LNCAP (cell line): Measurements from ENCODE around the gene SLC39A8.

ENCODE experiments used
- TF ChIP-seq, protein P1 (sequence below): fragments of 450-650 bp; IDR thresholded peaks from 2 replicates; pipeline ENCODE4 v1.5.1; 2017; ENCODE audit warnings: mild to moderate bottlenecking

Gene SLC39A8

DNA sequence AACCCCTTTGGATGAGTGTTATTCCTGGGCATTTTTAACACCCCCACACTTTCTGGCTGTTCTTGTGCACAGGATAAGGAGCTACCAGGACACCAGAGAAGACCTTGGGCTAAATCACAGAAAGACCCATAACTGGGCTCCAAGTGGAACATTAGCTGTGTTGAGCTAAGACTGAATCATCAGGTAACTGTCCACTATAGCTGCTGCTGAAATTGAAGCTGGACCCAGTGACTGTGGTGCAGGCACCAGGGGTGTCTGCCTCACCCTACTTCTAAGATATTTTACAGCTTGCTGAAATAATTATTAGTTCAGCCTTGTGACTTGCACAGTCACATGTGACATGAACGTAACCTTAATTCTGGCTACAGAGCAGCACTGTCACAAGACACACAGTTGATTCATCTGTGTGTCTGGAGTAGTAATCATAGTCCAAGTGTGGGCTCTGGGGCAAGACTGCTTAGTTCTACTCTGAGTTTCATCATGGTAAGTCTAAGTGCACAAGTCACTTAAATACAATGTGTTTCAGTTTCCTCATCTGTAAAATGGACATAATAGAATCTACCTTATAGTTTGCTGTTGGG, 127.4 kb downstream of the SLC39A8 start:
- TF ChIP-seq, protein P1, sequence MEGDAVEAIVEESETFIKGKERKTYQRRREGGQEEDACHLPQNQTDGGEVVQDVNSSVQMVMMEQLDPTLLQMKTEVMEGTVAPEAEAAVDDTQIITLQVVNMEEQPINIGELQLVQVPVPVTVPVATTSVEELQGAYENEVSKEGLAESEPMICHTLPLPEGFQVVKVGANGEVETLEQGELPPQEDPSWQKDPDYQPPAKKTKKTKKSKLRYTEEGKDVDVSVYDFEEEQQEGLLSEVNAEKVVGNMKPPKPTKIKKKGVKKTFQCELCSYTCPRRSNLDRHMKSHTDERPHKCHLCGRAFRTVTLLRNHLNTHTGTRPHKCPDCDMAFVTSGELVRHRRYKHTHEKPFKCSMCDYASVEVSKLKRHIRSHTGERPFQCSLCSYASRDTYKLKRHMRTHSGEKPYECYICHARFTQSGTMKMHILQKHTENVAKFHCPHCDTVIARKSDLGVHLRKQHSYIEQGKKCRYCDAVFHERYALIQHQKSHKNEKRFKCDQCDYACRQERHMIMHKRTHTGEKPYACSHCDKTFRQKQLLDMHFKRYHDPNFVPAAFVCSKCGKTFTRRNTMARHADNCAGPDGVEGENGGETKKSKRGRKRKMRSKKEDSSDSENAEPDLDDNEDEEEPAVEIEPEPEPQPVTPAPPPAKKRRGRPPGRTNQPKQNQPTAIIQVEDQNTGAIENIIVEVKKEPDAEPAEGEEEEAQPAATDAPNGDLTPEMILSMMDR, result no peak

GRCh38 chr4:102217345-102217744, 127.9 kb downstream of the SLC39A8 start:
- TF ChIP-seq, protein P1, result no peak

GRCh38 chr4:102216666-102217065, 128.6 kb downstream of the SLC39A8 start:
- TF ChIP-seq, protein P1, result no peak

- TF ChIP-seq, protein P1, result no peak
Measured at GRCh38 chr4:102213031-102213430, 132.3 kb downstream of the SLC39A8 start.
